Ovary (tissue), 3 donors: ENCODE measurements around the gene CROCC2.

Experiments used
- POLR2A ChIP-seq: fragments of 450-650 bp; IDR thresholded peaks from one replicate; pipeline ENCODE4 v1.6.1; 2017; ENCODE audit warnings: antibody characterized with exemption, mild to moderate bottlenecking, moderate library complexity
- TF ChIP-seq, protein P1 (sequence below), 3 donors: fragments of 450-650 bp in 2 of 3; fragments of 200-600 bp in 1 of 3; IDR thresholded peaks; one replicate each; pipeline versions ENCODE4 v1.5.1 to v1.8.0; 2016 to 2022; ENCODE audit warnings: antibody characterized with exemption in 3 of 3, mild to moderate bottlenecking in 1 of 3
- donor health status: DM: no; HTN: no; CAD: no.

DNA sequence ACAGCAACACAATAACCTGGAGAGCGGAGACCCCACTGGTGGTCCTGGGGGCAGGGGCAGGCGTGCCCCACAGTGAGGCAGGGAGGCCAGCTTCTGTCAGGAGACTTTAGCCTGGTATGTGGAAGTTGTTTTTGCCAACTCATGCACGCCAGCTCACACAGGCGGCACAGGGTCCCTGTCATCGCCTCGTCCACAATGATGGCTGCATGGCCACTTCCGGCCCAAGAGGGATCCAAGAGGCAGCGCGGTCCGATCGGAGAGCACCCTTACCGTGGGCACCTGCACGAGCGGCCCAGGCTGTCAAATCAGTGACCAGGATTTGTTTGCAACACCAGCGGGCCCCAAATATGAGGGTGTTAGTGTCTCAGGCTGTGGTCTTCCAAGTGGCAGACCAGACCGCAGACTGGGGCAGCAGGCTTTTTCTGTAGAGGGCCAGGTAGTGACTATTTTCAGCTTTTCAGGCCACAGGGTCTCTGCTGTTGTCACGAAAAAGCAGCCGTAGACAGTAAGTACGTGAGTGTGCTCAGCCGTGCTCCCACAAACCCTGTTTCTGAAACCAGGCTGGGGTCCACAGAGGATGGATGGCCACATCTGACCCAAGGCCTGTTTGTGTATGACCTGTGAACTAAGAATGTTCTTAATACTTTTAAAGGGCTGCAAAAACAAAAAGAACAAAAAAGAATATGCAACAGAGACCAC, 113.5 kb downstream of the CROCC2 start:
- no peak for TF ChIP-seq POLR2A
- TF ChIP-seq, protein P1, sequence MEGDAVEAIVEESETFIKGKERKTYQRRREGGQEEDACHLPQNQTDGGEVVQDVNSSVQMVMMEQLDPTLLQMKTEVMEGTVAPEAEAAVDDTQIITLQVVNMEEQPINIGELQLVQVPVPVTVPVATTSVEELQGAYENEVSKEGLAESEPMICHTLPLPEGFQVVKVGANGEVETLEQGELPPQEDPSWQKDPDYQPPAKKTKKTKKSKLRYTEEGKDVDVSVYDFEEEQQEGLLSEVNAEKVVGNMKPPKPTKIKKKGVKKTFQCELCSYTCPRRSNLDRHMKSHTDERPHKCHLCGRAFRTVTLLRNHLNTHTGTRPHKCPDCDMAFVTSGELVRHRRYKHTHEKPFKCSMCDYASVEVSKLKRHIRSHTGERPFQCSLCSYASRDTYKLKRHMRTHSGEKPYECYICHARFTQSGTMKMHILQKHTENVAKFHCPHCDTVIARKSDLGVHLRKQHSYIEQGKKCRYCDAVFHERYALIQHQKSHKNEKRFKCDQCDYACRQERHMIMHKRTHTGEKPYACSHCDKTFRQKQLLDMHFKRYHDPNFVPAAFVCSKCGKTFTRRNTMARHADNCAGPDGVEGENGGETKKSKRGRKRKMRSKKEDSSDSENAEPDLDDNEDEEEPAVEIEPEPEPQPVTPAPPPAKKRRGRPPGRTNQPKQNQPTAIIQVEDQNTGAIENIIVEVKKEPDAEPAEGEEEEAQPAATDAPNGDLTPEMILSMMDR (IDR thresholded peaks at IDR 0.05), result no peak
